ENCODE measurements around the gene HDAC4. TPM values are rescaled to one million over a fixed set of nuclear protein-coding genes. Genes with fewer than 3 reads are reported as not detected.

The HDAC4 gene
- total and polyA plus RNA-seq, 7 donors, result 7.9 to 329 (median 129) TPM

DNA sequence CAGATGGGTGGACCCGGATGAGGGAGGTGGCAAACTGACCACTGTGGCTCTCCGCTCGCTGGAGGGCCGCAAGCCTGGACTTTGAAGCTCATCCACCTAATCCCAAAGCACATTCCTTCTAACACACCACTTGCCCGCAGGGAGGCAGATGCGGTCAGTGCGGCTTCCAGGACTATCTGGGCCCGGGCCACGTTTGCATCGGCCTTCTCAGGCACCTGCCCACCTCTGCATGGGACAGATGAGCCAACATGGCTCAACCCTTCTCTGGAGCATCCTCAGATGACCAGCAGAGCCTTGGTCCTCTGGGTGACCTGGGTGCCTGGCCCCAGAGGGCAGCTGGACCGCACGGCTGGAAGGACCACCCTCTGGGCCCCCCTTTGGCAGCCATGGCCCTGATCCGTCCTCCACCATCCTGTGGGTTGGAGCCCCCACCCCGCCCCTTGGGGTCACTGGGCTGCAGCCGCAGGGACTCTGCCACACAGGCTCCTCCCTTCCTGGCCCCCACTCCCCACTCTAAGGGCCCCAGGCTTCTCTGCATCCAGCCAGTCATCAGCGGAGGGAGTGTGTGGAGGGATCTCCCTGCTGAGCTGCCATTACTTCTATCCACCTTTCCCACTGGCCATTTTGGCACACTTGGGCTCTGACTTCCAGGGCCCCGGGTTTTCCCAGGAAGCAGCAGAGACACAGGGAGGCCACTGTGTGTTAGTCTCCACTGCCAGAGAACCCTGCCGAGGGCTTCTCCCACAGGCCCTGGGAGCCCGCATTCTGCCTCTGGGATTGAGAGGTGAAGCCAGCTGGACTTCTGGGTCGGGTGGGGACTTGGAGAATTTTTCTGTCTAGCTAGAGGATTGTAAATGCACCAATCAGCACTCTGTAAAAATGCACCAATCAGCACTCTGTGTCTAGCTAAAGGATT is 12.3 kb downstream of the HDAC4 start:
- ATAC-seq (peak in 1 of 4 donors; percentile 8), DNase-seq (peak in 1 of 2 donors; percentile 32)
- TF ChIP-seq, protein P1, sequence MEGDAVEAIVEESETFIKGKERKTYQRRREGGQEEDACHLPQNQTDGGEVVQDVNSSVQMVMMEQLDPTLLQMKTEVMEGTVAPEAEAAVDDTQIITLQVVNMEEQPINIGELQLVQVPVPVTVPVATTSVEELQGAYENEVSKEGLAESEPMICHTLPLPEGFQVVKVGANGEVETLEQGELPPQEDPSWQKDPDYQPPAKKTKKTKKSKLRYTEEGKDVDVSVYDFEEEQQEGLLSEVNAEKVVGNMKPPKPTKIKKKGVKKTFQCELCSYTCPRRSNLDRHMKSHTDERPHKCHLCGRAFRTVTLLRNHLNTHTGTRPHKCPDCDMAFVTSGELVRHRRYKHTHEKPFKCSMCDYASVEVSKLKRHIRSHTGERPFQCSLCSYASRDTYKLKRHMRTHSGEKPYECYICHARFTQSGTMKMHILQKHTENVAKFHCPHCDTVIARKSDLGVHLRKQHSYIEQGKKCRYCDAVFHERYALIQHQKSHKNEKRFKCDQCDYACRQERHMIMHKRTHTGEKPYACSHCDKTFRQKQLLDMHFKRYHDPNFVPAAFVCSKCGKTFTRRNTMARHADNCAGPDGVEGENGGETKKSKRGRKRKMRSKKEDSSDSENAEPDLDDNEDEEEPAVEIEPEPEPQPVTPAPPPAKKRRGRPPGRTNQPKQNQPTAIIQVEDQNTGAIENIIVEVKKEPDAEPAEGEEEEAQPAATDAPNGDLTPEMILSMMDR (IDR thresholded peaks at IDR 0.05), result no peak
- Histone ChIP-seq H3K9me3 (no peaks in the 10 kb centered on the region), H3K36me3 (ENCODE audit: insufficient read depth in 1 of 2, low read depth in 1 of 2) (no peaks in the 10 kb centered on the region), H3K4me1 (peaks cover 10% of the 10 kb centered on the region), H3K4me3 (no peak overlapping the region), H3K27me3 (ENCODE audit: insufficient read depth in 3 of 3, low read length in 2 of 3) (no peaks in the 10 kb centered on the region), H3K27ac (no peak overlapping the region)
- WGBS, 3 donors, result 91 to 92% (median 91%) methylated on average over 19 to 20 of the region's 20 CpGs
- intact Hi-C loops (cut with DNase I), result no loop called here

DNA sequence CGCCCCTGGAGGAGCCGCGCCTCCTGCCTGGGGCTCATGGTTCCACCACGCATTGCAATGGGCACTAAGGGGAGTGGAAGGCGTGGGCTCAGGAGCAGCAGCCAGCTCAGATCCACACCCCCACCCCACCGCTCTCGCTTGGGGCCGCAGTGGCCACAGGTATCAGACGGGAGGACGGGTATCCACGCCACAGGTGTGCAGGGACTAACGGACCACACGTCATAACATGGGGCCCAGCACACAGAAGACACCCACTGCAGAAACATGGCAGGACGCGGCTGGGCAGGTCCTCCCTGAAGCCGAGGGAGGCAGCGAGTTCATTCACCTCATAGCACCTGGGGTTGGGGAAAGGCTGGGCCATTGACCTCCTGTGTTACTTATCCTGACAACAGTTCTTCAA is 13.0 kb downstream of the HDAC4 start:
- peaks cover 4% of the 10 kb centered on the region for H3K4me1 ChIP-seq
- H3K36me3 ChIP-seq (ENCODE audit: insufficient read depth in 1 of 2, low read depth in 1 of 2), result no peaks in the 10 kb centered on the region
- no peak overlapping the region for H3K4me3 ChIP-seq
- DNase-seq (no peak), ATAC-seq (no peak)
- intact Hi-C loops (cut with DNase I), result no loop called here
- TF ChIP-seq, protein P1 (IDR thresholded peaks at IDR 0.05), result no peak
- 95 to 99% (median 96%) methylated on average over 17 of the region's 17 CpGs for WGBS, 3 donors
- no peaks in the 10 kb centered on the region for H3K9me3 ChIP-seq
- H3K27ac ChIP-seq, result no peak overlapping the region
- no peaks in the 10 kb centered on the region for H3K27me3 ChIP-seq (ENCODE audit: insufficient read depth in 3 of 3, low read length in 2 of 3)

DNA sequence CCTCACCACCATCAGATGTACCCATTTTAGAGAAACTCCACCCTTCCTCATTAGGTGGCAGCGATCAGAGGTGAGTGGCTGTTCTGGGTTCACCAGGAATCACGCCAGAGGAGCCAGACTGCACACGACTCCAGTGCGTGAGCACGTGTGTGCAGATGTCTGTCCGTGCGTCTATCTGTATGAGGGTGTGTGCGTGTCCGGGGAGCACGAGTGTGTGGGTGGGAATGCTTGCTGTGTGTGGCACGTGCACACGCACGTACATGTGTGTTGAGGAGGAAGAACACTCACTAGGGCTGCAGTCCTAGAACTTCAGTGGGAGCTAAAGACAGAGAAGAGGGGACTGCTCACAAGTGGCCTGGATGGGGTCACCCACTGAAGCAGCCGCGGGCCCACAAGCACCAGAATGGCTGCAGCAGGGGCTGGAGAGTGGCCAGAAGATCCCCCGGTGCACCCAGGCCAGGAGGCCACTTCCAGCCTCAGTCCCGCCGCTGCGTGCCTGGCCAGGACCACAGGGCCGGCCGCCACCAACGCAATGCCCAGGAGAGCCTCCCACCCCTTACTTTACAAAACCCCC is 13.9 kb downstream of the HDAC4 start:
- no peaks in the 10 kb centered on the region for H3K9me3 ChIP-seq
- intact Hi-C loops (cut with DNase I), result no loop called here
- no peaks in the 10 kb centered on the region for H3K27me3 ChIP-seq (ENCODE audit: insufficient read depth in 3 of 3, low read length in 2 of 3)
- ATAC-seq, result no peak
- DNase-seq, result no peak
- H3K27ac ChIP-seq, result no peak overlapping the region
- H3K36me3 ChIP-seq (ENCODE audit: insufficient read depth in 1 of 2, low read depth in 1 of 2), result no peaks in the 10 kb centered on the region
- TF ChIP-seq, protein P1 (IDR thresholded peaks at IDR 0.05), result no peak
- 90 to 97% (median 92%) methylated on average over 20 to 22 of the region's 22 CpGs for WGBS, 3 donors
- no peak overlapping the region for H3K4me3 ChIP-seq
- no peaks in the 10 kb centered on the region for H3K4me1 ChIP-seq

DNA sequence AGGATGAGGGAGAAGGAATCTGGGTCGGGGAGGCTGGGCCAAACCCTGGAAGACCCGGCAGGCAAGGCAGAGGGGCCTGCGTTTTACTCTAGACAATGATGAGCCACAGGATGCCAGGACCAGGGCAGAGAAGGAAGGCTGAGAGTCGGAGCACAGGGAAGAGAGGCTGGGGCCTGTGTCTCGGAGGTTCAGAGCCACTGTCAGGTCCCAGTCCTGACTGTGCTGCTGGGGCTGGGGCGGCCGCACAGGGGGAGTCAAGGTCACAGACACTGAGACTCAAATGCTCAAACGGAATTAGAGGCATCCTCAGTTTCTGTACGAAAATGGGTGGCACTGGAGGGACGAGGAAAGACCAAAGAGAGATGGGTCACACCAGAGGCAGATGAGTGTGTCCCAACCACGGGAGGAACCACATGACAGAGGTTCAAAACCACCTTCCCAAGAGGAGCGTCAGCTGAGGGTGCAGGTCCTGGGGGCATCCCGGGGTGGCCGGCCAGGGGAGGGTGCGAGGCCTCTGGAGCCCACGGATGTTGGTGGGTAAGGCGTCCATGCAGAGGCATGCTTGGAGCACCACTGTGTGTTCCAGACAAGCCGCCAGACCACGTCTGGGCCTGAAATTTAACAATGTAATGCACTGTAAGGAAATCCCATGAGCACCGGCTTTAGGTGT is 14.7 kb downstream of the HDAC4 start:
- no peaks in the 10 kb centered on the region for H3K9me3 ChIP-seq
- no peaks in the 10 kb centered on the region for H3K27me3 ChIP-seq (ENCODE audit: insufficient read depth in 3 of 3, low read length in 2 of 3)
- intact Hi-C loops (cut with DNase I), result no loop called here
- H3K27ac ChIP-seq, result no peak overlapping the region
- H3K4me3 ChIP-seq, result no peak overlapping the region
- TF ChIP-seq, protein P1 (IDR thresholded peaks at IDR 0.05), result no peak
- DNase-seq (no peak), ATAC-seq (no peak)
- peaks cover 5% of the 10 kb centered on the region for H3K4me1 ChIP-seq
- WGBS, 3 donors, result 89 to 91% (median 90%) methylated on average over 20 of the region's 20 CpGs
- no peaks in the 10 kb centered on the region for H3K36me3 ChIP-seq (ENCODE audit: insufficient read depth in 1 of 2, low read depth in 1 of 2)

All from psoas muscle (tissue), 8 donors.